ENCODE measurements around the gene APPBP2.
"Not testable (repeated sequence)": the region's sequence is repeated elsewhere in the genome, so short reads cannot be mapped to it uniquely, and the experiment has no call there.

APPBP2 gene

DNA sequence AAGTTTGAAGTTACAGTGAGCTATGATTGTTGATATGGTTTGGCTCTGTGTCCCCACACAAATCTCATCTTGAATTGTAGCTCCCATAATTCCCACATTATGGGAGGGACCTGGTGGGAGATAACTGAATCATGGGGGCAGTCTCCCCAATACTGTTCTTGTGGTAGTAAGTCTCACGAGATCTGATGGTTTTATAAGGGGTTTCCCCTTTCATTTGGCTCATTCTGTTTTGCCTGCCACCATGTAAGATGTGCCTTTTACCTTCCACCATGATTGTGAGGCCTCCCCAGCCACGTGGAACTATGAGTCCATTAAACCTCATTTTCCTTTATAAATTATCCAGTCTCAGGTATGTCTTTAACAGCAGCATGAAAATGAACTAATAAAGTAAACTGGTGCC lies 35.4 kb downstream of the APPBP2 start:
- DNase-seq, result not testable (repeated sequence)

DNA sequence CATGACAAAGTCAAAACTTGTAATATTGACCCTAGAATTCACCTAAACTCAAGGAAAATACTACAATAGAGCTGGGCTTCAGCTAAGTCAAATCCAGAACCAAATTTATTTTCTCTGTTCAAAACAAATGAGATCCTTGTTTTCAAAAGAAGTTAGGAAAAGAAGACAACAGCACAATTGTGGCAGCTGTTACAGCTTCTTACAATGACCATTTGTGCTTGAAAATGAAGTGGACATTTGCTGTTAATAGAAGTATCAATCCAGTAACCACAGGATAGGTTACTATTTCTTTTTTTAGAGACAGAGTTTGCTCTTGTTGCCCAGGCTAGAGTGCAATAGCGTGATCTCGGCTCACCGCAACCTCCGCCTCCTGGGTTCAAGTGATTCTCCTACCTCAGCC lies 44.4 kb downstream of the APPBP2 start:
- DNase-seq, result no peak

DNA sequence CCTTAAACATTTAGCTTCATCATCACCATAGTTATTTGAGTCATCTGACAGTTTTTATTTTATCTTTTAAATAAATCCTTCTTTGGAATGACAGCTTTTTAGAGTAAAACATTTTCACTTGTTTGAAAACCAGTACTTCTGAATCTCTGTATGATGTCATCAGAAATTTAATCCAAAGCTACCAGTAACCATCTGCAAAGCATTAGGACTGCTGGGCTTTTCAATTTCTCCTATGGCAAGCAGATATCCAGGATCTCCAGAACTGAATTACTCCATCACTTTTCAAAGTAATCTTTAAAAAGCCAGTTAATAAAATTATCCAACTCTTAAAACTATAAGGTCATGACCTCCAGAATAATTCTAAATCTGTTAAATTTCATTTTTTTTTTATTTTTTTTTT lies 52.3 kb downstream of the APPBP2 start:
- DNase-seq, result peak; percentile 19

DNA sequence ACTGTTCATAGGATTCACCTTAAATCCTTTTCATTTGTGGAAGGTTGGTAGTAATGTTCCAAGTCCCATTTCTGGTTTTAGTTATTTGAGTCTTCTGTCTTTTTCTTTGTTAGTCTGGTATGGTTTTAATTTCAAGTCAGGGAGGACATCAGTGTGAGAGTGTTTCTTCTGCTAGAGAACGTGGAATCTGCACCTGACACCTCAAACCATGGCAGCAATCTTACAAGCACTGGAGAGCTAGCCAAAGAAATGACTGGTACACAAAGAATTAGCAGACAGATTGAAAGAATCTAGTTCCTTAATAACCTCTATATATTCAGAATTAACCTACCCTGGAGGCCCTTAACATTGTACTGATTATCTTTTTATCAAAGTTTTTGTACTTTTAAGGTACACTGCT lies 53.6 kb downstream of the APPBP2 start:
- no peak for DNase-seq

DNA sequence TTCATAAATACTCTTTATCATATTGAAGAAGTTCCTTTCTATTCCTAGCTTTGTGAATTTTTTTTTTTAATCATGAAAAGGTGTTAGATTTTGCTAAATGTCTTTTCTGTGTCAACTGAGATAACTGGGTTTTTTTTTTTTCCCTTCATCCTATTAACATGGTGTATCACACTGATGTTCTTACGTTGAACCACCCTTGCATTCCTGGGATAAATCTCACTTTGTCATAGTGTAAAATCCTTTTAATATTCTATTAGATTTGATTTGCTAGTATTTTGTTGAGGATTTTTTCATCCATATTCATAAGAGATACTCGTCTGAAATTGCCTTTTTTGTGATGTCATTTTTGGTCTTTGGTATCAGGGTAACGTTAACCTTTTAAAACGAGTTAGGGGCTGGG lies 54.6 kb downstream of the APPBP2 start:
- DNase-seq, result no peak

DNA sequence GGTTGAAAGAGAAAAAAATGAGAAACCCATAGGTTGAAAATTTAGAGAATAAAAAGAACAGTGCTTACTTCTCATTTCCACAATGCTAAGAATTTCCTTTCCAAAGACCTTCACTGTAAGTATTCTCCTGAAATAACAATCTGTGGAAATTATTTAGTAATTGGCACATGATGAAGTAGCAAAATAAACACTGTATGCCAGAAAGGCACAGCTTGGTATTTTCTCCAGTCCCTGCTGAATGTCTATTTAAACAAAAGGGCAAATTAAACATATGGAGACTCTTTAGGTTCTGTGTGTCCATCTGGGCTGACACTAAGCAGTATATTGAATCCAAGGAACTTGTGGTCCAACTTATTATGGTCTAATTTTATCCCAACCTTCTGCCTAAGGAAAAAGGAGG lies 57.7 kb downstream of the APPBP2 start:
- DNase-seq, result peak; percentile 7

DNA sequence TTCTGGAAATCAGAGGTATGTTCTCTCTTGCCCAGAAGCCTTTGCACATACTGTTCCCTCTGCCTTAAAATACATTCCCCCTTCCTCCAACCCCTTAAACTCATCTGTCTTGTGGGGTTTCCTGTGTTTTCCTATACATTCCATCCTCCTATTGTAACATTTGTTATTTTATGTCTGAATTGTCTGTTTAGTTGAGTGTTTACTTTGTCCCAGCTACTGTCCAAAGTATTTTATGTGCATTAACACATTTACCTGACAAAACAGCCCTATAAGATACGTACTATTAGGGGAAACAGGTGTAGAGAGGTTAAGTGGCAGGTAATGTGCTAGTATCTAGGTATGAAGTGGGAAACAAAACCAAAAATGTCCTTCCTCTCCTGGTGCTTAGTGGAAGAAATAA lies 61.7 kb downstream of the APPBP2 start:
- no peak for DNase-seq

DNA sequence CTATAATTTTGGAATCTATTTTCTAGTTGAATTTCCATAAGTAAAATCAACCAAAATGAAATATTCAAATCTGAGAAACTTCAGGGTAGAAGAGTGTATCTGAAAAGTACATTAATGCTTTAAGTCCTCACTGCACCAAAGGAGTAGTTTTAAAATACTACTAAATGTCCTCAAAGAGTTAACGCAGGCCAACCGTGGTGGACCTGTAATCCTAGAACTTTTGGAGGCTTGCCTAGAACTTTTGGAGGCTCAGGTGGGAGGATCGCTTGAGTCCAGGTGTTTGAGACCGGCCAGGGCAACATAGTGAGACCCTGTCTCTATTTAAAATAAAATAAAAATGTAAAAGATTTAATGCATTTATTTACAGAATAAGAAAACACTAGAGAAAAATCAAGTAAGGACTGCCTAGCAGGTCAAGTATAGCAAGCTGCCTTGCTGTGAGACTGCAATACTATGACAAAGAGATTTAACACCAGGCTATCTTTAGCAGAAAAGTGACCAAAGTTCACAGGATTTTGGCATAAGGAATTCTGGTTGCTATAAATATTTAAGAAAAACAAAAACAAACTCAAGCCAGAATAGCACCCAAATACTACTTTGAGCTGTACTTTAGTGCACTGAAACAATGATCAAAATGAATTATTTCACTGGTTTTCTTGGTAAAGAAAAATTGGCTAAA lies 62.7 kb downstream of the APPBP2 start:
- DNase-seq, result no peak

DNA sequence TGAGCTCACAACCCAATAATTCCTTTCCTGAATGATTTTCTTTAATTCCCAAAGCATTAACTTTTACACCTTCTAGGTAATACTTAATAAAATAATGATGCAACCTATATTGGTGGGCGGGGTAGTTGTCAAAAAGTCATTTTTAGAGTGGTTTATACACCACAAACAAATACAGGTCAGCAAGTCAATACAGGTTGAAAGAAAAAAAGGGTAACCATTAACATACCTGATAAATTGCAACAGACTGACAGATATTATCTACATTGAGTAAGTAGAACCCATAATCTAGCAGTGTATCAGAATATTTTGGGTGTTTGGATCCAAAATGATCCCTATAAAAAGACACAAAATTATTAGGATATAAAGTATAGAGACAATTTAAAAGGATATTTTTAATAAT lies 64.5 kb downstream of the APPBP2 start:
- no peak for DNase-seq

DNA sequence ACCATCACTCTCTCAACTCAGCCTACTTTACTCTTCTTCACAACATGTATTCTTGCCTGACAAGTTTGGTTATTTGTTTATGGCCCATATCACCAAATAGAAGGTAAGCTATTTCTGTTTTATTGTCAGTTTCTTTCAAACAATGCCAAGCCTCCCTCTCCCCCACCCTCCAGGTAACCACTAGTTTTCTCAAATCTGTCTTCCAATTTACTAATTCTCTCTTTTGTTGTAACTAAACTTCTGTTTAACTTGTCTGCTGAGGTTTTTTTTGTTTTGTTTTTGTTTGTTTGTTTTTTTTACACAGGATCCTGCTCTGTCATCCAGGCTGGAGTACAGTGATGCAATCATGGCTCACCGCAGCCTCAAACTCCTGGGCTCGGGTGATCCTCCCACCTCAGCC lies 68.9 kb downstream of the APPBP2 start:
- DNase-seq, result no peak

DNA sequence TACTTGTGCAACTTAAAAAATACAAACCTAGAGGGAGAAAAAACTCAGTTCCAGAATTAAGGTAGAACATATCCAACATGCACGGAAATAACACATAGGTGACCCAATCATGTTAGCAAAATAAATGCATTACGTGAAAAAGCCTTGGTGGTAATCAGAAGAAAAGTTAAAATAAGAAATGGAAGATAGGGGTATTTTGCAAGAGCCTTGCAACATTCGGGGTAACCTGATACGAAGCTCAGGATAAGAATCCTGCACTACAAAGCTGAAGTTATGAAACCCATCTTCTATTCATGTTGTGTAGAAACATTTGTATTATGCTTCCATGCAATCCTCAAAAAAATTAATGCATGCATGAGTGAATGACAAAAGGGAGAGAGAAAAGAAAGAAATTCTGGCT lies 70.7 kb downstream of the APPBP2 start:
- no peak for DNase-seq

DNA sequence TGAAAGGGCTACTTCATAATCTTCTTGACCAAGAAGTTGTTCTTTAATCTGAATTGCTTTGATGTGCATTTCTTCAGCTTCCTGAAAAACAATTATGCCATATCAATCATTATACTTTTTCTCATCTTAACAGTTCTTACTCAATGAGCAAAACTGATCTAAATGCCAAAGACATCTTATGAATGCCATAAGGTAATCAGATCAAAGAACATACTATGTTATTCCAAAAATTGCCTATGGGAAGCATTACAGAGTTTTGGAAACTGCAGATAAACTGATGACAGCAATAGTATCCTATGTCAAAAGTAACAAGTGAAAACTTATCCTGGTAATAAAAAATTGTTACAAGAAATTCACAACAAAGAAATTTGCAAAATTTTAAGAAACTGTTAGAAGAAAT lies 74.1 kb downstream of the APPBP2 start:
- DNase-seq, result no peak

DNA sequence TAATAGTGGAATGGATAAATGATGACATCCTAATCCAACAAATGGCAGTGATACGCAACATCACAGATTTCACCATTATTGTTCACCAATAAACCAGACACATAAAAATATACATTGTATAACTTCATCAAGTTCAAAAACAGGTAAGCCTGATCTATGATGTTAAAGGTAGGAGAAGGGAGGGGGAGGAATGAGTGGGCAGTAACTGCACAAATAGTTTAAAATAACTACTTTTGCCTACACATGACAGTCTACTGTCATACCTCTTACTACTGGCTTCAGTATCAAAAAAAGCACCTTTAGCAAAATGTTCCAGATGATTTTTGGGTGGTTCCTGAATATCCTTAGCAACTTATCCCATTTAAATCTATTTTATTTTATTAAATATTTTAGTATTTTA lies 75.0 kb downstream of the APPBP2 start:
- DNase-seq, result no peak

DNA sequence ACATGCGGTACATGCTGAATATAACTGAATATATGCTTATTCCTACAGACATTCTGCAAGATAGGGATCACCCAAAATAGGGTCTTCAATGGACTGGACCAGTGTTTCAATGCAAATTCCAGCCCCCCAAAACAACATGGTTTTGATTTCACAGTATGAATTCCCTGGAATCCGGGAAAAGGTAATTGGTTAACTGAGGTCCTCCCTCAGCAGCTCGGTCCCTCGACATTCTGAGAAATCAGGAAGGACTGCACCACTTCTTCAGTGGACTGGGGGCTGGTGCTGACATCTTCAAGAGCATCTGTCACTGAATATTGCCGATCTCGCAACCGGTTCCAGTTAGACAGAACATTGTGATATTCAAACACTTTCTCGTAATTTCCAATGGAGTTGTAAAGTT lies 78.7 kb downstream of the APPBP2 start:
- DNase-seq, result no peak

DNA sequence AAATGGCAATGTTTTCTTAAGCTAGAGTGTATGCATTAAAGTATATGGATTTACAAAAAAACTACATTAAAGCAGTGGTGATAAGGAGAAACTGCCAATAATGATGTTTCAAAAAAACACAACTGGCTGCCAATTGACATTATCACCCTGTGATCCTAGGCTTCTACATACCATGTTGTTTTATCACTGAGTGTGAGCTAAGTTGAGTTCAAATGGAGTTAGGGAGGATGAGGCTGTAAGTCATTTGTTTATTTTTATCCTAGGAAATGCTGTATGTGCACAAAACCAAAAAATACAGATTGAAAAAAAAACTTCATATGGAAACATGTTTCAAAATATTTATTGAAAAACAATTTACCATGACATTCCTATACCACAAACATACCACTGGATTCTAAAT lies 80.9 kb downstream of the APPBP2 start:
- DNase-seq, result peak; percentile 11

DNA sequence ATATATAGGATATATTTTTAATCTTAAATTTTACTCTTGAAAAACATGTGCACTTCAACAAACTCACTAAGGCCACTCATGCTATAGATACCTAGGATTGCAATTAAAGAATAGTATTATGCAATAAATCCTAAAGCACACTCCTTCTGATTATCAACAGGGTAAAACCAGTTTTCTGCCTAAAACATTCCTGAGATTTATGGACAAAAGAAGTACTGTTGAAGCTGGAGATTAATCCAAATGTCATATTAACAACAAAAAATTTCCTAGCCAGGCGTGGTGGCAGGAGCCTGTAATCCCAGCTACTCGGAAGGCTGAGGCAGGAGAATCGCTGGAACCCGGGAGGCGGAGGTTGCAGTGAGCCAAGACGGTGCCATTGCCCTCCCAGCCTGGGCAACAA lies 82.3 kb downstream of the APPBP2 start:
- DNase-seq, result no peak

DNA sequence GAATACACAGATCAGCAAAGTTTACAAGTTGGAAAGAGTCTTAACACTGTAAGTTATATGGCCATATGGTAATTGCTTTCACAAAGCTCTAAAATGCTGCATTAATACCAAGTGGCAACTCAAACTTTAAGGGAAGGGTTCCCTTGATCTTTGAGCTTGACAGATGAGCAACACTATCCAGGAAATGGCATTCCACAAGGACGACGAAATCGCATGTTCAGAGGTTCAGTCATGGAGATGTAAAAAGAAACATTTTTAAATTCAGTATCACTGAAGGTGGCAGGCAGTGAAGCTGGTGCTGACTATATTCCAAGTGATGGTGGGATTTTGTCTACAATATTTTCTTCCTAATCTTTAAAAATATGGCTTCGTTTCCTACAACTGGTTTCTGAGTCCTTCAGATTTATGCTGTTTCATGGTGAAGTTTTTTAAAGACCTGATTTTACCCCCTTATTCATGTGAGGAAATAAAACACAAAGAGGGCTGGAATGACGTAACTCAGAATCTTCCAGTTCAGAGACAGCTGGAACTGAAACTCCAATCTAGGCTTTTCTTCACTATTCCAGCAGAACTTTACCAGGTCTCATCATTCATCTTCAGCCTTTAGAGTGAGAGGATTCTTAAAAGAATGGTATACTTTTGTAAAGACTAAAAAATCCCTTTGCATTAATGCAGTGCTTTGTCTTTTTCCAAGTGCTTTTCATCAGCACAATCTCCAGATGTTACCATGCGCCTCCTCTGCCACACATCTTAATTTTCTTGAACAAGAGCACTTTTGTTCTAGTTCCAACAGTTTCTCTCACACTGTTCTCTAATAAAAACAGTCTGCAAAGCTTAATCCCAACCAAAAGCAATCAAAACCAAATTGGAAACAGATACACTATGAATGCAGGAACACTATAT lies 83.5 kb downstream of the APPBP2 start:
- peak; percentile 75 for DNase-seq

DNA sequence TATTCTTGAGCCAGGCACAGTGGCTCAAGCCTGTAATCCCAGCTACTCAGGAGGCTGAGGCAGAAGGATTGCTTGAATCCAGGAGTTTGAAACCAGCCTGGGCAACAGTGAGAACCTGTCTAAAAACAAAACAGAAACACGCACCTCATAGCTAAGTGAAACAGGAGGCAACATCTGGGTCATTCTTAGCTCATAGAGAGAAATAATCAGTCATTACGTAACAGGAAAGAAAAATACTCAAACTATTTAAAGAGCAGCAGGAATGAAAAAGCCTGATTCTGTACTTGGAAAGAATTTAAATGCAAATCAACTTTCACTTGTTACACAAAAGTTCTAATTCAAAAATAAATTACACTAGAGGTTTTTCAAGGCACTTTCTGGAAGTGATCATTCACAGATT lies 86.5 kb downstream of the APPBP2 start:
- DNase-seq, result peak; percentile 22

DNA sequence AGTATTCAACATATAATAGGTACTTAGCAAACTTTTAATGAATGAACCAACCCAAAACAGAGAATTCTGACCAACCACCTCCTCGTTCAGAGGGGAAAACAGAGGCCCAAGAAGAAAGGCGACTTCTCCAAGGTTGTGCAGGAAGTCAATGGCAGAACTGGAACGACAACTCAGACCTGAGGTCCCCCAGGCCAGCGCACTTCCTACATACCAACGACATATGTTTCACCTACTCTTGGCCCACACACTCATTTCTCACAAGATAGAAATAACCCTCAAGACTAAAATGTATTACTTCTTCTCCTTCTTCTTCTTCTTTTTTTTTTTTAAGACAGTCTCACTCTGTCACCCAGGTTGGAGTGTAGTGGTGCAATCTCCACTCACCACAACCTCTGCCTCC lies 89.4 kb downstream of the APPBP2 start:
- DNase-seq, result no peak

DNA sequence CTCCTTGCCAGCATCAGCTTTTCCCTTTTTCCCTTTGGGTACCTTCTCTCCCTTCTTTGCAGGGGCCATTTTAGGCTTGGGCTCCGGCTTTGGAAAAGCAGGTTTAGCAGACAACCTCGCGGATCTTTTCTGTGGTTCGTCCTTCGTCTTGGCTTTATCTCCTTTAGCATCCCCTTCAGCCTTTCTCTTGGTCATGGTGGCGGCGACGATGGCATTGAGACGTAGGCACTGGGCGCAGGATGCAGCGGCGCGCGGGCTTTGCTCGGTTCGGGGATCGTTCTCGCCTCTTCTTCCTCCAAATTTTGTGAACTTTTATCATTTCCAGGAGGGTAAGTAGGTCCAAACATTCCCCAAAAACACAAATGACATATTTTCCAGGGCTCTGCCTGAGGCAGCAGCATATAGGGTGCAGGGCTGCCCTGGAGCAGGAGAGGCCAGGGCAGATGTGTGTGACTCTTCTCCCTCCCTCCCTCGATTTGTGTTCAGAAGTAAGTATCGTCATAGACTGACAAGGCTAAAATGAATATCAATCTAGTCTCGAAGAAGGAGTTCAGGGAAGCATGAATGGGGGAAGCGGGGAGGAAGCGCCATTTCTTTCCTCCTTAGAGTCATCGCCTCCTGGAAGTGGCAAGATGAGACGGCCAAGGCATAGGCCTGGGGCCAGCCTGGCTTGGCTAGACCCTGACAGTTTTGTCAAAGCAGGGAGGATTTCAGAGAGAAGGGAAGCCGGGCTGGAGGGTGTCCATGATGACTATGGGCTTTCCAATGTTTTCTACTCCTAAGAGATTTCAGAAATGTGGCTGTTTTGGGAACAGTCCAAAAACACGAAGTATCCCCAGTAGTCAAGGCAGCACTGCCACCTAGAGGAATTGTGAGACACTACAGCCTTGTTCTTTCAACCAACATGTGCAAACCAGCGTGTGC lies 90.5 kb downstream of the APPBP2 start:
- peak; percentile 91 for DNase-seq

DNA sequence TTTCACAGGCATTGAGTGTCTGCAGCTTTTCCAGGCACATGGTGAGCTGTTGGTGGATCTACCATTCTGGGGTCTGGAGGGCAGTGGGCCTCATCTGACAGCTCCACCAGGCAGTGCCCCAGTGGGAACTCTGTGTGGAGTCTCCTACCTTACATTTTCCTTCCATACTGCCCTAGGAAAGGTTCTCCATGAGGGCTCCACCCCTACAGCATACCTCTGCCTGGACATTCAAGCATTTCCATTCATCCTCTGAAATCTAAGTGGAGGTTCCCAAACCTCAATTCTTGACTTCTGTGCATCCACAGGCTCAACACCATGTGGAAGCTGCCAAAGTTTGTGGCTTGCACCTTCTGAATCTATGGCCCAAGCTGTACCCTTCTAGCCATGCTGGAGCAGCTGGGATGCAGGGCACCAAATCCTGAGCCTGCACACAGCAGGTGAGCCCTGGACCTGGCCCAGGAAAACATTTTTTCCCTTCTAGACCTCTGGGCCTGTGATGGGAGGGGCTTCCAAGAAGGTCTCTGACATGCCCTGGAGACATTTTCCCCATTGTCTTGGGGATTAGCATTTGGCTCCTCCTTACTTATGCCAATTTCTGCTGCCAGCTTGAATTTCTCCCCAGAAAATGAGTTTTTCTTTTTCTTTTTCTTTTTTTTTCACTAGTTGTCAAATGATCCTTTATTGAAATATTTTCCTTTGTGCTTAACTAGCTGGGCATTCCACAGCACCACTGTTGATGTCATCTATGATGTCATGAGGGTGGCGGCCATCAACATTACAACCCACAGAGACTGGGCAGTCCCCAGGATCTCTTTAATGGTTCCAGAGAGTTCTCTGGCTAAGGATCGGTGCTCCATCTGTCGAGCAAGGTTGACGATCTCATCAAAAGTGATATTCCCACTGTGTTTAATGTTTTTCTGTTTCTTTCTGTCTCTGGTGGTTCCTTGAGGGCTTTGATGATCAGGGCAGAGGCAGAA lies 92.7 kb downstream of the APPBP2 start:
- DNase-seq, result not testable (repeated sequence)

DNA sequence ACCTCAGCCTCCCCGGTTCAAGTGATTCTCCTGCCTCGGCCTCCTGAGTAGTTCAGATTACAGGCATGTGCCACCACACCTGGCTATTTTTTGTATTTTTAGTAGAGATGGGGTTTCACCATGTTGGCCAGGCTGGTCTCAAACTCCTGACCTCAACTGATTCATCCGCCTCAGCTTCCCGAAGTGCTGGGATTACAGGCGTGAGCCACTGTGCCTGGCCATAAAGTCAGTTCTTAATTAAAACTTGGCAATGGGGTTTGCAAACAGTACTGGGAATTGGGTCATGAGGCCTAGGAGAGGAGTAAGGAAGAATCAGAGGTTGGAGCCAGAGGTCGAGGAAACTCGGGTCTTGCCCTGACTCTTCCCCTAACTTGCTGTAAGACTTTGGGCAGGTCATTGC lies 95.5 kb downstream of the APPBP2 start:
- not testable (repeated sequence) for DNase-seq
